Esophagus muscularis mucosa (tissue), 3 donors: ENCODE results near the gene BPGM.

Source experiments
- CTCF ChIP-seq, 3 experiments: fragments of 200-600 bp in 2 of 3; fragments of 450-650 bp in 1 of 3; sonication (generic) in 2 of 3; IDR thresholded peaks; one replicate each; pipeline ENCODE4 v1.5.1; 2017 to 2019; ENCODE audit warnings: antibody characterized with exemption in 3 of 3, mild to moderate bottlenecking in 2 of 3, moderate library complexity in 1 of 3
- POLR2A ChIP-seq: fragments of 450-650 bp; IDR thresholded peaks from one replicate; pipeline ENCODE4 v1.6.1; 2017; ENCODE audit warnings: antibody characterized with exemption, moderate library complexity, mild to moderate bottlenecking, low read depth
- POLR2AphosphoS5 ChIP-seq, 2 donors: sonication (generic); formaldehyde crosslinking; IDR thresholded peaks; one replicate each; pipeline ENCODE4 v1.6.1; 2017; ENCODE audit warnings: antibody characterized with exemption in 2 of 2

- no peak for TF ChIP-seq POLR2AphosphoS5 (IDR thresholded peaks at IDR 0.05)
- no peak for TF ChIP-seq CTCF (IDR thresholded peaks at IDR 0.05)
- TF ChIP-seq POLR2A = no peak
Observed at GRCh38 chr7:134694767-134695166, 48.1 kb downstream of the BPGM start.
